Heart left ventricle (tissue), 16 donors: ENCODE results near the gene DNAAF5. TPM values are rescaled to one million over a fixed set of nuclear protein-coding genes. Genes with fewer than 3 reads are reported as not detected.

ENCODE experiments used
- ATAC-seq, 4 donors: fragments of 200-7000 bp; cut with Tn5 transposase; one replicate each; pipeline ENCODE4 v1.9.1; 2020 to 2022; ENCODE audit warnings: moderate library complexity in 4 of 4, mild to moderate bottlenecking in 3 of 4, moderate number of reproducible peaks in 1 of 4
- DNase-seq, 5 donors: peaks; one replicate each; pipeline ENCODE4 v3.0.0-alpha.2; 2020
- H3K27ac ChIP-seq, 12 donors: fragments of 200-600 bp; sonication (generic) in 4 of 12; one replicate each; pipeline versions ENCODE4 v1.5.0 to v1.8.0; 2016 to 2022; ENCODE audit warnings: mild to moderate bottlenecking in 2 of 12
- H3K27me3 ChIP-seq, 9 donors: fragments of 200-600 bp; sonication (generic) in 2 of 9; one replicate each; pipeline versions ENCODE4 v1.5.1 to v1.8.0; 2016 to 2022; ENCODE audit warnings: mild to moderate bottlenecking in 3 of 9
- H3K36me3 ChIP-seq, 9 donors: fragments of 200-600 bp; sonication (generic) in 2 of 9; one replicate each; pipeline versions ENCODE4 v1.5.0 to v1.8.0; 2018 to 2022; ENCODE audit warnings: mild to moderate bottlenecking in 2 of 9
- H3K4me1 ChIP-seq, 12 donors: fragments of 200-600 bp; sonication (generic) in 4 of 12; one replicate each; pipeline versions ENCODE4 v1.5.0 to v1.8.0; 2016 to 2022; ENCODE audit warnings: mild to moderate bottlenecking in 3 of 12
- H3K4me3 ChIP-seq, 12 donors: fragments of 200-600 bp; sonication (generic) in 4 of 12; one replicate each; pipeline versions ENCODE4 v1.5.0 to v1.8.0; 2017 to 2022; ENCODE audit warnings: mild to moderate bottlenecking in 9 of 12, moderate library complexity in 4 of 12
- H3K9me3 ChIP-seq, 12 donors: fragments of 200-600 bp; sonication (generic) in 4 of 12; one replicate each; pipeline versions ENCODE4 v1.5.0 to v1.8.0; 2016 to 2022; ENCODE audit warnings: mild to moderate bottlenecking in 1 of 12
- POLR2A ChIP-seq, 2 donors: fragments of 450-650 bp; IDR thresholded peaks; one replicate each; pipeline ENCODE4 v1.6.1; 2017; ENCODE audit warnings: antibody characterized with exemption in 2 of 2, mild to moderate bottlenecking in 2 of 2, moderate library complexity in 2 of 2
- WGBS, 4 donors: extraction: QIAGEN DNeasy Blood & Tissue Kit in 2 of 4; methylation state at CpG; one replicate each; pipeline versions ENCODE4 v1.1.5 to v1.1.7; 2013 to 2018; 5-methylcytosine and 5-hydroxymethylcytosine counted together
- intact Hi-C, 10 donors: fragments of 100-400 bp; cut with DNase I; formaldehyde crosslinking; loops; one replicate each; pipeline versions ENCODE4 v1.11.1 to v1.14.2; 2022
- polyA plus RNA-seq, 2 donors: library from polyadenylated mRNA; stranded (reverse); fragments of 200-250 nt; gene quantifications; one replicate each; pipeline ENCODE4 v1.2.3, GENCODE V29; 2013
- total RNA-seq, 9 donors: library from RNA; depleted of rRNA in 2 of 9; stranded (reverse); fragments of >200 nt in 2 of 9; fragmentation: NEBNext Ultra II Directional in 3 of 9; extraction: Animal tissue kit (Norgen Biotek cat#: 25700) in 3 of 9; gene quantifications; one replicate each; pipeline versions ENCODE4 v1.1.0 to v1.2.4, GENCODE V29; 2016 to 2023
- TF ChIP-seq, protein P1 (sequence below), 12 donors: fragments of 200-600 bp; sonication (generic) in 4 of 12; IDR thresholded peaks; one replicate each; pipeline versions ENCODE4 v1.5.0 to v1.8.0; 2018 to 2022; ENCODE audit warnings: antibody characterized with exemption in 12 of 12, mild to moderate bottlenecking in 5 of 12
- donor health status: ischemic (EF 13 %, LVEDD 7.1; RV severe dilation, severe dysfunction).
- donor health status: healthy with polysubstance abuse.
- donor health status: DM: no; HTN: yes; CAD: no.
- donor health status: DM: no; HTN: no; CAD: no.
- donor health status: ischemic (EF 25% LVEDD 6.9; RV normal size, moderate dysfunction).
- donor health status: ischemic (EF 25% LVEDD 5.7; RV mildly dilated, moderate dysfunction).
- donor health status: healthy.
- donor health status: DM: yes; HTN: yes; CAD: no.
- donor health status: ischemic (EF 35%, LVEDD 5.7; RV mildly dilated, moderate dysfunction).
- donor health status: nonischemic (EF 11% LVEDD 7.7; RV severe dilation, severe dysfunction).
- donor health status: DM: yes; HTN: yes; CAD: no.
- donor health status: PGD.
- donor health status: ischemic (EF 29% LVEDD 5.4; RV normal size, mild dysfunction).
- donor health status: nonischemic (EF 23%, LVEDD 6.1; RV moderate dilation, normal function).

The DNAAF5 gene
- total and polyA plus RNA-seq, 11 donors: 7.2 to 45.8 (median 23.5) TPM

DNA sequence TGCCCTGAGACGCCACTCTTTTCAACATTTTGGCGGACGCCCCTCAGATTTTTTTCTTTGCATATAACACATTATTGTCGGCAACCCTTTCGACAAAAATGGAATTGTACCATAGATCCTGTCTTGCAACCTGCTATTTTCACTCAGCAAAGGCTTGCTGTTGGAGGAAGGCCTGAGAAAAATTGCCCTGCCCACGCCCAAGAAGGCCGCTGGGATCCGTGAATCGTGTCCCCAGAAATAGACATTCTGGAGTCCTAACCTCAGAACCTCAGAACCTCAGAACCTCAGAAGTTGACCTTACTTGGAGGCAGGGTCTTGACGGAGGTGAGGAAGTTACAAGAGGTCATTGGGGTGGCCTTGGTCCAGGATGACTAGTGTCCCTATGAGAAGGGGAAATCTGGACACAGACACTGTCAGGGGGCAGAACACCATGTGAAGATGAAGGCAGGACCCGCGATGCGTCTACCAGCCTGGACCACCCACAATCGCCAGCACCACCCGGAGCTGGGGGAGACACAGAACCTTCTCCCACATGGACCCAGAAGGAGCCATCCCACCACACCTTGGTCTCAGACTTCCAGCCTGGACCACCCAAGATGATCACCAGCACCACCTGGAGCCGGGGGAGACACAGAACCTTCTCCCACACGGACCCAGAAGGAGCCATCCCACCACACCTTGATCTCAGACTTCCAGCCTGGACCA lies 19.1 kb upstream of the DNAAF5 start:
- 95 to 97% (median 96%) methylated on average over 17 of the region's 17 CpGs for WGBS, 4 donors
- Histone ChIP-seq H3K4me1 (peaks cover 0 to 15% (median 0%) of the 10 kb centered on the region in 12 donors), H3K36me3 (no peaks in the 10 kb centered on the region), H3K27ac (no peak overlapping the region), H3K9me3 (peaks cover 0 to 19% (median 6%) of the 10 kb centered on the region in 12 donors), H3K27me3 (no peaks in the 10 kb centered on the region), H3K4me3 (no peak overlapping the region)
- no peak for TF ChIP-seq POLR2A (IDR thresholded peaks at IDR 0.05)
- TF ChIP-seq, protein P1, sequence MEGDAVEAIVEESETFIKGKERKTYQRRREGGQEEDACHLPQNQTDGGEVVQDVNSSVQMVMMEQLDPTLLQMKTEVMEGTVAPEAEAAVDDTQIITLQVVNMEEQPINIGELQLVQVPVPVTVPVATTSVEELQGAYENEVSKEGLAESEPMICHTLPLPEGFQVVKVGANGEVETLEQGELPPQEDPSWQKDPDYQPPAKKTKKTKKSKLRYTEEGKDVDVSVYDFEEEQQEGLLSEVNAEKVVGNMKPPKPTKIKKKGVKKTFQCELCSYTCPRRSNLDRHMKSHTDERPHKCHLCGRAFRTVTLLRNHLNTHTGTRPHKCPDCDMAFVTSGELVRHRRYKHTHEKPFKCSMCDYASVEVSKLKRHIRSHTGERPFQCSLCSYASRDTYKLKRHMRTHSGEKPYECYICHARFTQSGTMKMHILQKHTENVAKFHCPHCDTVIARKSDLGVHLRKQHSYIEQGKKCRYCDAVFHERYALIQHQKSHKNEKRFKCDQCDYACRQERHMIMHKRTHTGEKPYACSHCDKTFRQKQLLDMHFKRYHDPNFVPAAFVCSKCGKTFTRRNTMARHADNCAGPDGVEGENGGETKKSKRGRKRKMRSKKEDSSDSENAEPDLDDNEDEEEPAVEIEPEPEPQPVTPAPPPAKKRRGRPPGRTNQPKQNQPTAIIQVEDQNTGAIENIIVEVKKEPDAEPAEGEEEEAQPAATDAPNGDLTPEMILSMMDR (IDR thresholded peaks at IDR 0.05): no peak
- DNase-seq (peak in 1 of 5 donors; percentile 13), ATAC-seq (no peak)
- intact Hi-C loops: no loop called here

DNA sequence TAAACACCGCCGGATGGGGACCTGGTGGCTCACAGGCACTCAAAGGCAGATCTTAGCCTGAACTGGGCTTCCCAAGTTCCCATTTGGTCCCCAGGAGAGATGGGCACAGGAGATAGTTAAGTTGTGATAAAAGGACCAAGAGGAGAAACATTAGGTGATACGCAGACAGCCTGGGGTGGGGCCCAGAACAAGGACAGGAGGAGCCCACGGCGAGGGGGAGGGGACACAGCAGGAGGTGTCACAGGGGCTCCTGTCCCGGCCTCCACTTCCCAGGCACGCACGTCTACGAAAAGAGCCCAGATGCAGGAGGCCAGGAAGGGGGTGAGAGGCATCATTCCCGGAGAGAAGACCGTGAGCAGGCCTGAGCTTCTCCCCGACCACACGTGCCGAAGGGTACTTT lies 16.3 kb upstream of the DNAAF5 start:
- WGBS, 4 donors: 92 to 96% (median 94%) methylated on average over 14 of the region's 14 CpGs
- intact Hi-C loops: loop anchor here in 3 of 10 donors (5.0 kb wide), 2 partner anchors 33 to 43 kb away; no protein-coding TSS in a partner anchor

DNA sequence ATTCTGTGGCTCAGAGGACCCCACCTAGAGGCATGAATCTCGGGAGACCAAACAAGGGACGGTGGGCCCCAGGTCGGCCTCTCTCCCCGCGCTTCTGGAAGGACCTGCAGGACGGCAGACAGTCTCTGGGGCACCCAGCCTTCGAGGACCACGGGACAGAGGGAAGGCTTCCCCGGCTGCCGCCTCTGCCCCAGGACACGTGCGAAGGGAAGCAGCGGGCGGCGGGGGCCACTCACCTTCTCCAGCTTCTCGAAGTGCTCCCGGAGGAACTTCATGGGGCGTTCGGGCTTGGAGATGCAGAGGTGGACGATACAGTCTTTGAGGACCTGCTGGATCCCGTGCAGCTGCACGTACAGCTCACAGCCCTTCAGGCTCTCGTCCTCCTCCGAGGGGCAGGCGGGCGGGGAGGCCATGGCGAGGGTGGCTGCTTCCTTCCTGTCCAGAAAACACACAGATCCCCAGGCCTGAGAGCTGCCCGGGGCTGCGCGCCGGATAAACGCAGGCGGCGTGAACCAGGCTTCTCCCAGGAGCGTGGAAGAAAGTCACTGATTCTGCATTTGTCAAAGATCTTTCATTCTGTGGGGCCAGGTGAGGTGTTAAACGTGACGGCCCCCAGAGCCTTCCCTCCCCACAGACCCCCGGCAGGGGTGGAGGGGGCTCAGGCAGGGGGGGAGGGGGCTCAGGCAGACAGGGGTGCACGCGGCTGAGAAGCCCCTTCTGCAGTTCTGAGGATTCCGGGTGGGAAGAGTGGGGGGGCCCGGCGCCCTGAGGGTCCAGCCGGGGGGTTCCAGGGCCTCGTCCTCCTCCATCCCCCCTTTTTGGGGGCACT lies 15.2 kb upstream of the DNAAF5 start:
- ATAC-seq (peak in 2 of 4 donors; percentile 45 to 75), DNase-seq (peak in 1 of 5 donors; percentile 69)
- no peaks in the 10 kb centered on the region for H3K36me3 ChIP-seq
- 48 to 61% (median 55%) methylated on average over 32 to 45 of the region's 45 CpGs for WGBS, 4 donors
- H3K27ac ChIP-seq: peak overlapping the region in 8 of 12 donors; percentile 4 to 61 (median 40)
- peaks cover 0 to 18% (median 0%) of the 10 kb centered on the region in 12 donors for H3K4me1 ChIP-seq
- no peak for TF ChIP-seq POLR2A (IDR thresholded peaks at IDR 0.05)
- TF ChIP-seq, protein P1 (IDR thresholded peaks at IDR 0.05): no peak
- no peaks in the 10 kb centered on the region for H3K9me3 ChIP-seq
- H3K4me3 ChIP-seq: peak overlapping the region; percentile 39 to 78 (median 62)
- no peaks in the 10 kb centered on the region for H3K27me3 ChIP-seq
- intact Hi-C loops: loop anchor here in 3 of 10 donors (5.0 kb wide), 2 partner anchors 34 to 44 kb away; no protein-coding TSS in a partner anchor

More for the DNA sequence above, 16.3 kb upstream of the DNAAF5 start:
- Histone ChIP-seq H3K9me3 (no peaks in the 10 kb centered on the region), H3K4me1 (peaks cover 0 to 18% (median 0%) of the 10 kb centered on the region in 12 donors), H3K27me3 (no peaks in the 10 kb centered on the region), H3K36me3 (no peaks in the 10 kb centered on the region), H3K4me3 (no peak overlapping the region), H3K27ac (no peak overlapping the region)
- ATAC-seq (no peak), DNase-seq (peak in 1 of 5 donors; percentile 13)
- TF ChIP-seq, protein P1 (IDR thresholded peaks at IDR 0.05): no peak
- TF ChIP-seq POLR2A (IDR thresholded peaks at IDR 0.05): no peak
